Kidney epithelial cell (primary cell): ENCODE results near the gene PHF12. TPM values are rescaled to one million over a fixed set of nuclear protein-coding genes. Genes with fewer than 3 reads are reported as not detected.
"Not testable (repeated sequence)": the region's sequence is repeated elsewhere in the genome, so short reads cannot be mapped to it uniquely, and the experiment has no call there.

Source experiments
- DNase-seq: peaks from one replicate; pipeline ENCODE4 v3.0.0-alpha.2; 2010; ENCODE audit warnings: low read depth
- H3K27me3 ChIP-seq: 2 replicates; pipeline ENCODE4 v1.6.0; 2011; ENCODE audit warnings: low read length; ENCODE audit not compliant: control insufficient read depth, insufficient read depth
- H3K36me3 ChIP-seq: 2 replicates; pipeline ENCODE4 v1.5.1; 2011; ENCODE audit warnings: low read length; ENCODE audit not compliant: control insufficient read depth, insufficient read depth
- H3K4me3 ChIP-seq: 2 replicates; pipeline ENCODE4 v1.5.1; 2011; ENCODE audit warnings: low read depth, mild to moderate bottlenecking, control low read depth, low read length
- CTCF ChIP-seq: IDR thresholded peaks from 2 replicates; pipeline ENCODE4 v1.5.1; 2011; ENCODE audit warnings: mild to moderate bottlenecking, moderate library complexity, low read length, control low read depth, inconsistent platforms; ENCODE audit not compliant: insufficient read depth, poor library complexity, severe bottlenecking
- total RNA-seq: library from RNA; depleted of rRNA; stranded (reverse); fragments of >200 nt; gene quantifications from 2 replicates; pipeline ENCODE4 v1.2.3, GENCODE V29; 2015

Gene PHF12
- total RNA-seq, 1 donor from 2014 or later = 19.6 TPM

GRCh38 chr17:28907709-28908475, 43.4 kb downstream of the PHF12 start:
- Histone ChIP-seq H3K36me3 (peaks cover 4% of the 10 kb centered on the region), H3K4me3 (no peak overlapping the region), H3K27me3 (no peaks in the 10 kb centered on the region)
- TF ChIP-seq CTCF = no peak
- no peak for DNase-seq

DNA sequence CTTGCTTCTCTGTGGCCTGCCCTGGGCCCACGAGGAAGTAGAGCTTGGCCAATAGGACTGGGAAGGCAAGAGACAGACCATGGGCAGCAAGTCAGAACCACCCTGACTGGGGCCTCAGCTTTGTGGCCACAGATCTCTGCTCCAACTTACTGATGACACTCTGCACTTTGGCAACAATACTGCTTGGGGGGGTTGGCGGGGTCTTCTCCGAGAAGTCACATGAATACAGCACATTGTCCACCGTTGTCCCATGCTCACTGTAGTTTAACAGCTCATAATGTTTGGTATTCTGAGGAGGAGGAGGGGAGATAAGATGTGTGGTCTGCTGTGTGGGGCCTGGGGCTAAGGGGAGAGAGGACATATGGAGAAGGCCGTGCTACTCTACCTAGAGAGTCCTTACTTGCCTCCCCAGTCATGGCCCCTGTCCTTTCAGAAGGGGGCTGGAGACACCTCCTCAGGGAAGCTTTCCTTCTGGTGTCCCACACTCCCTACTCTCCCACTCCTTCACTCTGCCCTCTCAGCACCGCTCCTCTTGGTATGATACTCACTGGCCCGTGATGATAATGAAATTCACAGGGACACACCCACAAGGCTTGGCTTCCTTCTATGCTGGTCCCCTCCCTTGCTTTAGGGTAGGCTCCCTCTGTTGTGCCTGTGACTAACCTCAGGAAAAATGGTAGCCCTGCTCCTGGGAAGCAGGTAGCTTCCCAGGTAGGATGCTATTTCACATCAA, 44.4 kb downstream of the PHF12 start:
- no peaks in the 10 kb centered on the region for H3K27me3 ChIP-seq
- no peak for DNase-seq
- TF ChIP-seq CTCF = no peak
- no peak overlapping the region for H3K4me3 ChIP-seq
- peaks cover 3% of the 10 kb centered on the region for H3K36me3 ChIP-seq

- TF ChIP-seq CTCF = no peak
- H3K36me3 ChIP-seq = peaks cover 2% of the 10 kb centered on the region
- H3K27me3 ChIP-seq = no peaks in the 10 kb centered on the region
- no peak for DNase-seq
- H3K4me3 ChIP-seq = no peak overlapping the region
Measured at GRCh38 chr17:28906276-28906675, 45.0 kb downstream of the PHF12 start.

DNA sequence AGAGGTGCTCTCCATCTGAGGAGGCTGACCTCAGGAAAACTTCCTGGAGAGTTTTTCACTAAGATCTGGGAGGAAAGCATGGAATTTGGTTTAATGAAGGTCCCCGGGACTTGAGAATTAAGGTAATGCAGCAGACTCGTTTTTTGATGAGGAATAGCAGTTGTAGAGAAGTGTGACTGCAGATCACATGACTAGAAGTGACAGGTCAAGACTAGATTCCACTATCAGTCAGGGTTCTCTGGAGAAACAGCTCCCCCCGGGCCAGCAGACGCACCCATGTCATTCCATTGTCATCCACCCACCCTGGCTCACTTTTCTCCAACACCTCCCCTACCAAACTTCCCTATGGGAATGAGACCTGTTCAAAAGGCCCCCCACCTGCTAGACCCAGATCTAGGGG, 46.5 kb downstream of the PHF12 start:
- H3K4me3 ChIP-seq = no peak overlapping the region
- H3K27me3 ChIP-seq = no peaks in the 10 kb centered on the region
- DNase-seq = no peak
- H3K36me3 ChIP-seq = peaks cover 1% of the 10 kb centered on the region
- TF ChIP-seq CTCF = no peak

GRCh38 chr17:28903546-28903841, 47.8 kb downstream of the PHF12 start:
- H3K4me3 ChIP-seq, H3K36me3 ChIP-seq, H3K27me3 ChIP-seq, DNase-seq: not testable (repeated sequence)

DNA sequence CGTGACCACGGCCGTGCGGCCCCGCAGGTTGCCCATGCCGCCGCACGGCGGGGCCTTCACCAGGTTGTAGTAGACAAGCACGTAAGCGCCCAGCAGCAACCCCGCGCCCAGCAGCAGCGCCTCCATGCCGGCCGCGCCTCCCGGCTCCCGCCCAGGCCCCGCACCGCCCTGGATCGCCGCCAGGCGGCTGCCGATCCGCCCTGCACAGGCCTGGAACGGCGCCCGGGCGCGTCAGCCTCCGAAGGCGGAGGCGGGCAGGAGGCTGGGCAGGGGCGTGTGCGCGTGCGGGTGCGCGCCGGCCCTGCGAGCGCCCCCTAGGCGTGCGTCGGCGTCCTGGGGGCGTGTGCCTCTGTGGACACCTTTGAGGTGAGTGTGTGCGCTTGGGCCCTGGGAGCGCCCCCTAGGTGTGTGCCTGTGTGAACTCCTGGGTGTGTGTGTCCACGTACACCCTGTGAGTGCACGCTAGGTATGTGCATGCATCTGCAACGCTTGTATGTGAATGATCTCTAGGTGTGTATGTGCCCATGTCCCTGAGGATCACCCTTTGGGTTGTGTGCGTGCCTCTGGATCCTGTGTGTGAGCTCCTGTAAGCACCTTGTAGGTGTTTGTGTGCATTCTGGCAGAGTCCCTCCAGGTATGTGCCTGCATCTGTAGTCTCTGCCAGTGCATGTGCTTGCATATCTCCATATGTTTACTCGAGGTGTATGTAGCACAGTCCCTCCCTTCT, 48.3 kb downstream of the PHF12 start, which contains the start of gene DHRS13:
Gene DHRS13 (minus strand): TSS at position 261 of the 727 bp plus-strand sequence. CDS start 135 bp downstream, at position 126.
- H3K4me3 ChIP-seq = peak within 1 kb of the TSS; percentile 64
- peak; percentile 54 for DNase-seq
- peak; percentile 93 for TF ChIP-seq CTCF
- peaks cover 1% of the 10 kb centered on the region for H3K36me3 ChIP-seq
- no peaks in the 10 kb centered on the region for H3K27me3 ChIP-seq
